Right cardiac atrium (tissue), 5 donors: ENCODE data around the gene PLXND1. TPM values are rescaled to one million over a fixed set of nuclear protein-coding genes. Genes with fewer than 3 reads are reported as not detected.
"Not testable (repeated sequence)": the region's sequence is repeated elsewhere in the genome, so short reads cannot be mapped to it uniquely, and the experiment has no call there.

Experiments
- ATAC-seq, 2 donors: fragments of 200-7000 bp; cut with Tn5 transposase; one replicate each; pipeline versions ENCODE4 v1.8.0 to v1.9.1; 2020; ENCODE audit warnings: moderate library complexity in 2 of 2, mild to moderate bottlenecking in 1 of 2
- DNase-seq, 3 donors: peaks; one replicate each; pipeline ENCODE4 v3.0.0-alpha.2; 2020
- H3K27ac ChIP-seq: one replicate; pipeline ENCODE4 v1.5.1; 2013; ENCODE audit warnings: mild to moderate bottlenecking, low read length, control low read depth, moderate library complexity
- H3K27me3 ChIP-seq: one replicate; pipeline ENCODE4 v1.6.1; 2013; ENCODE audit not compliant: control insufficient read depth, insufficient read depth
- H3K4me1 ChIP-seq: one replicate; pipeline ENCODE4 v1.6.1; 2013; ENCODE audit warnings: low read length; ENCODE audit not compliant: control insufficient read depth, insufficient read depth
- H3K4me3 ChIP-seq: one replicate; pipeline ENCODE4 v1.5.1; 2013; ENCODE audit warnings: low read length, control low read depth
- H3K9me3 ChIP-seq: one replicate; pipeline ENCODE4 v1.6.1; 2013; ENCODE audit warnings: low read length; ENCODE audit not compliant: control insufficient read depth
- WGBS: extraction: QIAGEN DNeasy Blood & Tissue Kit; methylation state at CpG from one replicate; pipeline ENCODE4 v1.1.7; 2013; 5-methylcytosine and 5-hydroxymethylcytosine counted together
- intact Hi-C, 4 donors: fragments of 100-400 bp; cut with DNase I; formaldehyde crosslinking; loops; one replicate each; pipeline versions ENCODE4 v1.11.0 to v1.14.0; 2022 to 2023
- polyA plus RNA-seq: library from polyadenylated mRNA; stranded (reverse); fragments of 200-250 nt; gene quantifications from one replicate; pipeline ENCODE4 v1.2.3, GENCODE V29; 2013
- total RNA-seq, 4 donors: library from RNA; stranded (reverse); fragmentation: NEBNext Ultra II Directional; extraction: Animal tissue kit (Norgen Biotek cat#: 25700); gene quantifications; one replicate each; pipeline ENCODE4 v1.2.1, GENCODE V29; 2021
- donor health status: healthy with polysubstance abuse.
- donor health status: DM: no; HTN: yes; CAD: no.
- donor health status: DM: no; HTN: no; CAD: no.
- donor health status: DM: no; HTN: yes; CAD: no; lungs with severe emphysema.
- donor health status: DM: yes; HTN: yes; CAD: no.

PLXND1 gene
- total and polyA plus RNA-seq, 5 donors: 75.4 to 102 (median 89.4) TPM

- H3K4me3 ChIP-seq: no peak overlapping the region
- intact Hi-C loops: no loop called here
Observed at GRCh38 chr3:129524081-129524480, 82.4 kb downstream of the PLXND1 start.

GRCh38 chr3:129522953-129523352, 83.5 kb downstream of the PLXND1 start:
- intact Hi-C loops: no loop called here
- no peaks in the 10 kb centered on the region for H3K9me3 ChIP-seq
- DNase-seq: peak in 2 of 3 donors; percentile 25 to 35
- H3K27ac ChIP-seq: no peak overlapping the region
- no peak for ATAC-seq
- H3K27me3 ChIP-seq: no peaks in the 10 kb centered on the region
- H3K4me1 ChIP-seq: no peaks in the 10 kb centered on the region
- 94% methylated on average over 5 of the region's 5 CpGs for WGBS
- no peak overlapping the region for H3K4me3 ChIP-seq

More at GRCh38 chr3:129524081-129524480, 82.4 kb downstream of the PLXND1 start:
- peak in 1 of 3 donors; percentile 14 for DNase-seq
- no peak for ATAC-seq
- Histone ChIP-seq H3K27me3 (no peaks in the 10 kb centered on the region), H3K27ac (no peak overlapping the region), H3K9me3 (no peaks in the 10 kb centered on the region), H3K4me1 (no peaks in the 10 kb centered on the region)
- 93% methylated on average over 4 of the region's 4 CpGs for WGBS

DNA sequence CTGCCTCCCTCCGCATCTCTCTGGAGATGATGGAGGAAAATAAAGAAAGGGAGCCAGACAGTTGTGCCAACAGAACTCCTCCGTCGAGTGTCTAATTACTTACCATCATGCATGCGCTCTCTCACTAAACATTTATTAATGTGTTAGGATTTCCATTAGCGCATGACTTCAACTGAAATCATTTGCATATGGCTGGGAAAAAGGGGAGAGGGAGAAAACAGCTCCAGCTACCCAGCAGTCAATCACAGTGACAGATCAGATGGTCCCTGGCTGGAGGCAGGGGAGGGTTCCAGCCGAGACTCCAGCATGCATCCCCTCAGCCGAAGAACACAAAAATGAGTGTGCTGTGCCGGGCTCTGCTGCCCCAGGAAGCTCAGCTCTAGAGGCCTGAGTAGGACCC, 84.9 kb downstream of the PLXND1 start:
- Histone ChIP-seq H3K27ac (no peak overlapping the region), H3K9me3 (no peaks in the 10 kb centered on the region), H3K4me1 (no peaks in the 10 kb centered on the region), H3K4me3 (no peak overlapping the region), H3K27me3 (no peaks in the 10 kb centered on the region)
- intact Hi-C loops: no loop called here
- WGBS: 68% methylated on average over 8 of the region's 8 CpGs
- peak in 2 of 3 donors; percentile 4 to 12 for DNase-seq
- ATAC-seq: no peak

- Histone ChIP-seq H3K27ac (no peak overlapping the region), H3K4me1 (no peaks in the 10 kb centered on the region), H3K4me3 (no peak overlapping the region), H3K9me3 (no peaks in the 10 kb centered on the region), H3K27me3 (no peaks in the 10 kb centered on the region)
- DNase-seq (peak in 1 of 3 donors; percentile 29), ATAC-seq (no peak)
- 81% methylated on average over 4 of the region's 4 CpGs for WGBS
- intact Hi-C loops: no loop called here
Observed at GRCh38 chr3:129520960-129521359, 85.5 kb downstream of the PLXND1 start.

DNA sequence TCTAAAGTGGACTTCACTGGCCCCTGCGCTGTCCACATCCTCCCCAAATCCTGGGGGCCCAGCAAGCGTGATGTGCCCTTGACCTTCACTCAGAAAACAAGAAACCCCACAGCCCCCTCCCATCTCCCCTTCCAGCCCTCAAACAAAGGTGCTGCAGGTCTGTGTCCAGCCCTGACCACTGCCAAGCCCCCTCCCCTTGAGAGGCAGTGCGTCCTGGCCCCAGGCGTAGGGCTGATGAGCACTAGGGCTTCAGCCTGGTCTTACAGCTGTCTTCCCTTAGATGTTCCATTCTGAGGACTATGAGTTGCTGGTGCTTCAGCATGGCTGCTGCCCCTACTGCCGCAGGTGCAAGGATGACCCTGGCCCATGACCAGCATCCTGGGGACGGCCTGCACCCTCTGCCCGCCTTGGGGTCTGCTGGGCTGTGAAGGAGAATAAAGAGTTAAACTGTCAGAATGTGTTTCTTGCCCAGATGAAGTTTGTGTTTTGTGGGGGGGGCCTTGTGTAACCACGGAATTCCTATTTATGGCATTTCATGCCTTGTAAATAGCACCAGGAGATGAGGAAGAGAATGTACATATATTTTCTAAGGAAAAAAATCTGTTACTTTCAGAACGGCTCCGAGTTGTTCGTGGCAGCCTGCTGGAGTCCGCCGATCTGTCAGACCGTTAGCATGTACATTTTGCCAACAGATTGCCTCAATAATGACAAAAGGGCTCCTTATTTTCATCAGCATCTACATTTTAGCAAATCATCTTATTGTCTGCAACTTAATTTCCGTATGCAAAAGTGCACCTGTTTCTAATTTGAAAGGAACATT, 86.4 kb downstream of the PLXND1 start:
- Histone ChIP-seq H3K27me3 (no peaks in the 10 kb centered on the region), H3K27ac (no peak overlapping the region), H3K4me3 (no peak overlapping the region), H3K9me3 (no peaks in the 10 kb centered on the region), H3K4me1 (no peaks in the 10 kb centered on the region)
- DNase-seq (peak in 1 of 3 donors; percentile 33), ATAC-seq (no peak)
- 87% methylated on average over 15 of the region's 15 CpGs for WGBS
- intact Hi-C loops: no loop called here

DNA sequence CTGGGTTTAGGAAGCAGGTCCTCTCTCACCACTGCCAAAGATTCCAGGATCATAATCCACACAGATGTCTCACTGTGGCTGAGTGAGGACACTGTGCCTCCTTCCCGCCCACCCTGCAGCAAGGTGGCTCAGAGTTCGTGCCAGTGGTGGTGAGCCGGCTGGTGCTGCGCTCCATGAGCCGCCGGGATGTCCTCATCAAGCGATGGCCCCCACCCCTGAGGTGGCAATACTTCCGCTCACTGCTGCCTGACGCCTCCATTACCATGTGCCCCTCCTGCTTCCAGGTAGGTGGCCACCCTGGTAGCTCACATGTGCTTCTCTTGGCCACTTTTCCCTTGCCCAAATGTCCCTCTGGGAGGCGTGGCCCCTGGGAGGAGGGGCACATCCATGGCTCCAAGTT, 87.0 kb downstream of the PLXND1 start:
- Histone ChIP-seq H3K4me1 (no peaks in the 10 kb centered on the region), H3K27me3 (no peaks in the 10 kb centered on the region), H3K4me3 (no peak overlapping the region), H3K9me3 (no peaks in the 10 kb centered on the region), H3K27ac (no peak overlapping the region)
- no peak for DNase-seq
- WGBS: 97% methylated on average over 10 of the region's 10 CpGs
- no peak for ATAC-seq
- intact Hi-C loops: no loop called here

DNA sequence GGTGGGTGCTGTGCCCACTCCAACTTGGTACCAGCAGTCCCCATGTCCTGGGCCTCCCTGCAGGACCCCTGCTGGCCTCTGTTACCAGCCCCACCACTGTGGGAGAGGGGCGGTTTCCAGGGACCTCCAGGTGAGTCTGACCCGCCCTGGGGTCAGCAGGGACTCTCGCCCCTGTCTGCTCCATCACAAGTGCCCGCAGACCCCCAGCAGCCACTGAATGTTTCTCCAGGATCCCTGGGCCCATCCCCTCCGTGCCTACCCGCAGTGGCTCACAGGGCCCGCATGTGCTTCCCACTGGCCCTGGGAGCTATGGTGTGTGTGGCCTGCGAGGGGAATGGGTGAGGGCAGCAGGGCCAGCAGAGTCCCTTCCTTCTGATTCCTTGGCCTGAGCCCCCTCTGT, 87.9 kb downstream of the PLXND1 start:
- H3K4me1 ChIP-seq: no peaks in the 10 kb centered on the region
- H3K9me3 ChIP-seq: no peaks in the 10 kb centered on the region
- intact Hi-C loops: no loop called here
- H3K27ac ChIP-seq: no peak overlapping the region
- H3K4me3 ChIP-seq: no peak overlapping the region
- DNase-seq: peak in 1 of 3 donors; percentile 30
- whole genome bisulfite sequencing: 96% methylated on average over 8 of the region's 8 CpGs
- H3K27me3 ChIP-seq: no peaks in the 10 kb centered on the region
- no peak for ATAC-seq

GRCh38 chr3:129518038-129518561, 88.4 kb downstream of the PLXND1 start:
- Histone ChIP-seq H3K27ac (no peak overlapping the region), H3K4me3 (no peak overlapping the region), H3K9me3 (no peaks in the 10 kb centered on the region), H3K4me1 (no peaks in the 10 kb centered on the region), H3K27me3 (no peaks in the 10 kb centered on the region)
- ATAC-seq (peak in 1 of 2 donors; percentile 4), DNase-seq (peak in 1 of 3 donors; percentile 57)
- 75% methylated on average over 8 of the region's 8 CpGs for WGBS
- intact Hi-C loops: no loop called here

DNA sequence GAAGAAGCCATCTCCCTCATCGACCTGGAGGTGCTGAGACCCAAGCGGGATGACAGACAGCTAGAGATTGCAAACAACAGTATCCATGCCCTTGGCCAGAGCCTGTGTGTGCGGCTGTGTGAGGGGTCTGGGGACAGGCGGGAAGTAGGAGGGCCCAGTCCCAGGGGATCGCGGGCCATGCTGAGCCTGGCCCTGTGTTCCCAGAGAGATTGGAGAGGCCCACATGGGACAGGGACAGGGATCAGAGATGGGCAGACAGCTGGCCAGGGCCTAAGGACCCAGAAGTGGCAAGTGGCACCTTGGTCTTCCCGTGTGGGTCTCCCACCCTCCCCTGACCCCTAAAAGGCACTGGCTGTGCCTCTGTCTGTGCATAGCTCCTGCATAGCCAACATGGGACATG, 89.0 kb downstream of the PLXND1 start:
- Histone ChIP-seq H3K27me3 (no peaks in the 10 kb centered on the region), H3K27ac (no peak overlapping the region), H3K4me3 (no peak overlapping the region), H3K4me1 (peaks cover 2% of the 10 kb centered on the region), H3K9me3 (no peaks in the 10 kb centered on the region)
- WGBS: 87% methylated on average over 7 of the region's 7 CpGs
- ATAC-seq (no peak), DNase-seq (peak in 1 of 3 donors; percentile 29)
- intact Hi-C loops: no loop called here

DNA sequence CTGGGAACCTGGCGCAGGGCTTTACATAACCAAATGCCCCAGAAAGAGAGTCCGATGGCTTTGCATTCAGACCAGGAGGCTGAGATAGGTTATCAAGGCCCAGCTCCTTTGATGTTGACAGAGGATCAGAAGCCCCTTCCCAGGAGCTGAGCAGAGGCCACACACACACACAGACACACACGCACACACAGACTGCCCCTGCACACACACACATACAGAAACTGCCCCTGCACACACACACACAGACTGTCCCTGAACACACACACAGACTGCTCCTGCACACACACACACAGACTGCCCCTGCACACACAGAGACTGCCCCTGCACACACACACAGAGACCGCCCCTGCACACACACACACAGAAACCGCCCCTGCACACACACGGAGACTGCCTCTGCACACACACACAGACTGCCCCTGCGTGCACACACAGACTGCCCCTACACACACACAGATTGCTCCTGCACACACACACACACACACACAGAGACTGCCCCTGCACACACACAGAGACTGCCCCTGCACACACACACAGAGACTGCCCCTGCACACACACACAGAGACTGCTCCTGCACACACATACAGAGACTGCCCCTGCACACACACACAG, 90.5 kb downstream of the PLXND1 start:
- H3K27me3 ChIP-seq, ATAC-seq, intact Hi-C loops, H3K4me1 ChIP-seq, H3K27ac ChIP-seq, H3K9me3 ChIP-seq, H3K4me3 ChIP-seq: not testable (repeated sequence)
- WGBS: 91% methylated on average over 7 of the region's 7 CpGs
- DNase-seq: peak in 1 of 3 donors; percentile 20

- ATAC-seq, H3K4me1 ChIP-seq, H3K27ac ChIP-seq, H3K4me3 ChIP-seq, intact Hi-C loops, H3K9me3 ChIP-seq, H3K27me3 ChIP-seq: not testable (repeated sequence)
- peak in 1 of 3 donors; percentile 38 for DNase-seq
- WGBS: 85% methylated on average over 21 of the region's 25 CpGs
Observed at GRCh38 chr3:129515108-129515820, 91.2 kb downstream of the PLXND1 start.
